ENCODE results near the gene SLC47A1.

Gene SLC47A1

GRCh38 chr17:19537111-19537510 lies 3.5 kb downstream of the SLC47A1 start:
- ATAC-seq (ENCODE audit: low read depth) = no peak
- no peak overlapping the region for H3K27ac ChIP-seq (ENCODE audit: poor library complexity, severe bottlenecking)
- no peak for DNase-seq (ENCODE audit: low spot score)
- TF ChIP-seq CTCF (IDR thresholded peaks at IDR 0.05; ENCODE audit: poor library complexity, severe bottlenecking) = no peak
- H3K4me3 ChIP-seq (ENCODE audit: severe bottlenecking) = no peak overlapping the region
- no peaks in the 10 kb centered on the region for H3K4me1 ChIP-seq (ENCODE audit: insufficient read depth, poor library complexity, severe bottlenecking)
- H3K9me3 ChIP-seq (ENCODE audit: severe bottlenecking) = no peaks in the 10 kb centered on the region
- no peaks in the 10 kb centered on the region for H3K36me3 ChIP-seq (ENCODE audit: low read depth)
- H3K27me3 ChIP-seq (ENCODE audit: insufficient read depth, poor library complexity, severe bottlenecking) = peaks cover 11% of the 10 kb centered on the region

- no peak for TF ChIP-seq CTCF (IDR thresholded peaks at IDR 0.05; ENCODE audit: poor library complexity, severe bottlenecking)
- no peaks in the 10 kb centered on the region for H3K4me1 ChIP-seq (ENCODE audit: insufficient read depth, poor library complexity, severe bottlenecking)
- no peak overlapping the region for H3K4me3 ChIP-seq (ENCODE audit: severe bottlenecking)
- ATAC-seq (ENCODE audit: low read depth) = no peak
- H3K27me3 ChIP-seq (ENCODE audit: insufficient read depth, poor library complexity, severe bottlenecking) = peaks cover 11% of the 10 kb centered on the region
- DNase-seq (ENCODE audit: low spot score) = no peak
- H3K36me3 ChIP-seq (ENCODE audit: low read depth) = no peaks in the 10 kb centered on the region
- H3K9me3 ChIP-seq (ENCODE audit: severe bottlenecking) = no peaks in the 10 kb centered on the region
- H3K27ac ChIP-seq (ENCODE audit: poor library complexity, severe bottlenecking) = no peak overlapping the region
These were observed 4.7 kb downstream of the SLC47A1 start for GRCh38 chr17:19538095-19539039.

DNA sequence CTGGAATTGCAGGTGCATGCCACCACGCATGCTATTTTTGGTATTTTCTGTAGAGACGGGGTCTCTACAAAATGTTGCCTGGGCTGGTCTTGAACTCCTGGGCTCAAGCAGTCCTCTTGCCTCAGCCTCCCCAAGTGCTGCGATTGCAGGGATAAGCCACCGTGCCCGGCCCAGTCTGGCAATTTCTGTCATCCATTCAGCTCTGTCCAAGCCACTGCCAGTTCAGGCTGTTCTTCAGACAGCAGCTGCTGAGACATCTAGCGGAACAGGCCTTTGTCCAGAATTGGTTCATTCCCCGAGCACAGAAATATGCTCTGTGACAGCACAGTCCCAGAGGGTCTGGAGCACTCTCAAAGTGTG lies 5.4 kb downstream of the SLC47A1 start:
- Histone ChIP-seq H3K36me3 (ENCODE audit: low read depth) (no peaks in the 10 kb centered on the region), H3K4me1 (ENCODE audit: insufficient read depth, poor library complexity, severe bottlenecking) (no peaks in the 10 kb centered on the region), H3K27me3 (ENCODE audit: insufficient read depth, poor library complexity, severe bottlenecking) (peaks cover 8% of the 10 kb centered on the region), H3K27ac (ENCODE audit: poor library complexity, severe bottlenecking) (no peak overlapping the region), H3K9me3 (ENCODE audit: severe bottlenecking) (no peaks in the 10 kb centered on the region), H3K4me3 (ENCODE audit: severe bottlenecking) (no peak overlapping the region)
- DNase-seq (ENCODE audit: low spot score) (no peak), ATAC-seq (ENCODE audit: low read depth) (no peak)
- TF ChIP-seq CTCF (IDR thresholded peaks at IDR 0.05; ENCODE audit: poor library complexity, severe bottlenecking) = no peak

GRCh38 chr17:19539841-19540311 lies 6.2 kb downstream of the SLC47A1 start:
- TF ChIP-seq CTCF (IDR thresholded peaks at IDR 0.05; ENCODE audit: poor library complexity, severe bottlenecking) = no peak
- Histone ChIP-seq H3K9me3 (ENCODE audit: severe bottlenecking) (no peaks in the 10 kb centered on the region), H3K4me3 (ENCODE audit: severe bottlenecking) (no peak overlapping the region), H3K4me1 (ENCODE audit: insufficient read depth, poor library complexity, severe bottlenecking) (no peaks in the 10 kb centered on the region), H3K36me3 (ENCODE audit: low read depth) (no peaks in the 10 kb centered on the region), H3K27me3 (ENCODE audit: insufficient read depth, poor library complexity, severe bottlenecking) (no peaks in the 10 kb centered on the region), H3K27ac (ENCODE audit: poor library complexity, severe bottlenecking) (no peak overlapping the region)
- no peak for DNase-seq (ENCODE audit: low spot score)
- no peak for ATAC-seq (ENCODE audit: low read depth)

Data from RWPE2 (cell line).